Hindlimb muscle (tissue), 1 donor: ENCODE data around the gene IER3. TPM values are rescaled to one million over a fixed set of nuclear protein-coding genes. Genes with fewer than 3 reads are reported as not detected.
A peak's percentile ranks its signal among the peaks of the same experiment; 100 is the strongest.
"Not testable (repeated sequence)": the region's sequence is repeated elsewhere in the genome, so short reads cannot be mapped to it uniquely, and the experiment has no call there.

ENCODE experiments used
- DNase-seq: peaks from one replicate; pipeline ENCODE4 v3.0.0-alpha.2; 2013
- polyA plus RNA-seq: library from polyadenylated mRNA; unstranded; fragments of 120-200 nt; gene quantifications from one replicate; pipeline ENCODE4 v1.2.1, GENCODE V29; 2013; ENCODE audit not compliant: insufficient read length

The IER3 gene
- polyA plus RNA-seq, 1 donor, result 13.0 TPM

GRCh38 chr6:30723843-30724741 lies 20.3 kb downstream of the IER3 start:
- not testable (repeated sequence) for DNase-seq

GRCh38 chr6:30723159-30723842 lies 21.0 kb downstream of the IER3 start:
- not testable (repeated sequence) for DNase-seq

GRCh38 chr6:30722280-30723112 lies 21.9 kb downstream of the IER3 start:
- peak; percentile 85 for DNase-seq

- DNase-seq, result not testable (repeated sequence)
Observed at GRCh38 chr6:30722025-30722279, 22.4 kb downstream of the IER3 start.

- peak; percentile 95 for DNase-seq
Observed at GRCh38 chr6:30721198-30722024, 22.9 kb downstream of the IER3 start.

- DNase-seq, result peak; percentile 60
Observed at GRCh38 chr6:30720738-30721197, 23.6 kb downstream of the IER3 start.

- DNase-seq, result peak; percentile 98
Observed at GRCh38 chr6:30719791-30720737, 24.3 kb downstream of the IER3 start, which contains the start of gene TUBB. TUBB (plus strand) TSS chr6:30720352; CDS start chr6:30720507, 155 bp downstream.

- no peak for DNase-seq
Observed at GRCh38 chr6:30719356-30719755, 25.0 kb downstream of the IER3 start.

GRCh38 chr6:30717845-30718720 lies 26.3 kb downstream of the IER3 start:
- DNase-seq, result not testable (repeated sequence)

- peak; percentile 99 for DNase-seq
Observed at GRCh38 chr6:30717129-30717844, 27.1 kb downstream of the IER3 start, which contains the start of gene MDC1. MDC1 (minus strand) TSS chr6:30717281; CDS start chr6:30715175, 2,106 bp downstream.

- no peak for DNase-seq
Observed at GRCh38 chr6:30716879-30717128, 27.5 kb downstream of the IER3 start.

- DNase-seq, result no peak
Observed at GRCh38 chr6:30714263-30714662, 30.1 kb downstream of the IER3 start.

GRCh38 chr6:30712441-30712945 lies 31.9 kb downstream of the IER3 start:
- DNase-seq, result no peak

GRCh38 chr6:30711758-30712380 lies 32.5 kb downstream of the IER3 start:
- no peak for DNase-seq

GRCh38 chr6:30709101-30709868 lies 35.1 kb downstream of the IER3 start:
- DNase-seq, result no peak

GRCh38 chr6:30707281-30707850 lies 37.0 kb downstream of the IER3 start:
- no peak for DNase-seq

- no peak for DNase-seq
Observed at GRCh38 chr6:30705620-30706019, 38.7 kb downstream of the IER3 start.
